Middle frontal gyrus (tissue), 1 donor: Measurements from ENCODE around the gene DTNB.

Source experiments
- DNase-seq: peaks from one replicate; pipeline ENCODE4 v3.0.0-alpha.2; 2015; ENCODE audit warnings: low spot score; ENCODE audit errors: extremely low spot score

The DTNB gene

DNA sequence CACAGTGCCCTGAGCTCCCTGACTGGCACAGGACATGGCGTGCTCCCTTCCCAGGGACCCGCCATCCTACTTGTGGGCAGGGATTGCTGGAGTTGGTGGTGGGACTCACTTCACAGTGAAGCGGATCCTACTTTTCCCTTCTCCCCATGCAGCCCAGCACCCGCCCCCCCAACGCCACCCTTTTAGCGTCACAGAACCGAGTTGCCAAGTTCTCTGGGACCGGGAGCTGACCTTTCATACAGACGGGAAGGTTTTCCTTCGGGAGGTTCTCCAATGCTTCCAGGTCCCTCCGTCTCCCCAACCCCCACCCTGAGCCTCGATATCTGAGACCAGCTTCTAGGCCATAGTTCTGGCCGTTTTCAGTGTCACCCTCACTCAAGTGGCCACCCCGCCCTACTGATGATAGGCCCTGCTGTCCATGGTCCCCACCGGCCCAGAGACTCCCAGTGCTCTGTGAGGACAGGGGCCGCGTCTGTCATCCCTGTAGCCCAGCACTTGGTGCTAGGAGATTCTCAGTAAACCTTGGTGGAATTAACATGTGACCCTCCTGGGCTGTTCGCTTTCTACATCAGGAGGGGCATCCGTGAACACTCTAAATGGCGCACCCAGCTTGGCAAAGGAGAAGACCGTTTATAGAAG lies 330.1 kb downstream of the DTNB start:
- DNase-seq = no peak

DNA sequence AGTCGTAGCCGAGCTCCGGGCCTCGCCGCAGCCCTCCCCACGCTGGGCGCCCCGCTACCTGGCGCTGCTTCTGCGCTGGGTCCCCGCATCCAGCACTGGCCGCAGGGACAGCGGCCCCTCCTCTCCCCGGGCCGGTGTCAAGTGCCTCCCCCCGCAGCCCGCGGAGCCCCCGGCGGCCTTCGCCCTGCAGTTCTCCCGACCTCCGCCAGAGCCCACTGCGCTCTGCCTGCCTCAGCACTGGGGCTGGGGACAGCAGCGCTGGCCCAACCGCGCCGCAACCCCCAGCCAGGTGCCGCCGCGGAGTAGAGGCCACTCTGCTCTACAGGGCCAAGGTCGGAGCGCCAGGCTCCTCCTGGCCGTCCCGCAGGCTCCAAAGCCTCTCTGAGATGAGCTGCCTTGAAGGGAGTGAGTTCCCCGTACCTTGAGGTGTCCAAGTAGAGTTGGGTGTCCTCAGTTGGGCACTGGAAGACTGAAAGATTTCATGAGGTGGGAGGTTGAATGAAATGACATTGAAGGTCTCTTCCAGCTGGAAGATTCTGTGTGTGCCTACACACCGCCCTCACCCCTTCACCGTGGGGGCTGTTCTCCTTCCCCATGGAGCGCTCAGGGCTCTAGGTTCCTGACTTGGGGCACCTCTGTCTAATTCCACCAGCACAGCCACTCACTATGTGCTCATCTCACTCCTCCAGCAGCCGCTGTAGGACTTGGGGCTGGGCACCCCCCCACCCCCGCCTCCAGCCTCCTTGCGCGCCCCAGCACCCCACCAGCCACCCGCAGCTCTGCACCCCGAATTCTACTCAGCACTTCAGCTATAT lies 330.8 kb downstream of the DTNB start:
- DNase-seq = peak; percentile 53

DNA sequence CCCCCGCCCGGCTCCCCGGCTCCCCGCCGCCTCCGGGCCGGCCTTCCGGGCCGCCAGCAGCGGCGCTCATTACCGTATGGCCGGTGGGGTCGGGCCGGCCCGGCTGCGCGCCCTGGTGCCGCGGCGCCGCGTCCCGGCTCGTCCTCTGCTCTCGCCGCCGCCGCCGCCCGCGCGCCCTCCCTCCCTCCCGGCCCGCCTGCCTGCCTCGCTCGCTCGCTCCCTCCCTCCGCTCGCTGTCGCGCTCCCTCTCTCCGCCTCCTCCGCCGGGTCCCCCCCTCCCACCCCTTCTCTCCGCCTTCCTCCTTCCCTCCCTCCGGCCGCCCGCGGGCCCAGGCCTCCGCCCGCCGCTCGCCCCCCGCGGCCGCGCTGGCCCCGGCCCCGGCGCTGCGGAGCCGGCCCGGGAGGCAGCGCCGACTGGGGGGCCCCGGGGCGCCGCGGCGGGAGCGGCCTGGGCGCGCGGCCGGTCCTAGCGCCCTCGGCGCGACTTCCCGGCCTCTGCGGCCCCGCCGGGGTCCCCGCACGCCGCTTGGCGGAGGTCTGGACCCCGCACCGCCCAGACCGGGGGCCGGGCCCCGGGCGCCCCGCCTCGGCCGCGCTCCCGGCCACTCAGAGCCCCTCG lies 331.5 kb downstream of the DTNB start, which contains the start of gene DNMT3A:
DNMT3A (minus strand) TSS at position 173 of the 619 bp plus-strand sequence. CDS start 27,941 bp downstream, outside the sequence.
- DNase-seq = peak; percentile 67

DNA sequence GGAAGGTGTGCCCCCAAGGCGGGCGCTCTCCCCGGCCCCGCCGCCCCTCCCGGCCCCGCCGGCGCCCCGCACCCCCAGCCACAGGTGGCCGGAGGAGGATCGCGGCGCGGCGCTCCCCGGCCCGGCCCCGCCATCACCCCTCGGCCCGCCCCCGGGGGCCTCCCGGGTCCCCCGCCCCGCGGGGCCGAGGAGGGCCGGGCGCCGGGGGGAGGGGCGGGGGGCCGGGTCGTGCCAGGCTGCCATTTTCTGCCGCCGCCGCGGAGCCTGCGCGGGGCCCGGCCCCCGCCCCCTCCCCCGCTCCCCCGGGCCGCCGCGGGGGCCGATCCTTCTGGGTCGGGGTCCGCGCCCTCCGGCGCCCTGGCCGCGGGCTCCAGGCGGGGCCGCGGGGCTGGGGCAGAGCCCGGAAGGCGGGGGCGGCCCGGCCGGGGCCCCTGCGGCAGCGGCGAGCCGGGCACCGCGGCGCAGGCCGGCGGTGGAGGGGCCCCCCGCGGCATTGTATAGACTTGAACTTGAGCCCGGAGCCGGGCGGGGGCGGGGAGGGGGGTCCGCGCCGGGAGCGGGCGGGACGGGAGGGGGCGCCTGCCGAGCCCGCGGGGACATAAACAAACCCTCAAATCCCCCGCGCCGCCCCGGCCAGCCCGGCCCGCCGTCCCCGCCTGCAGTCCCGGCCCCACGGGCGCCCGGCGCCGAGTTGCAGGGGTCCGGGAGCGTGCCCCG lies 332.2 kb downstream of the DTNB start:
- no peak for DNase-seq

DNA sequence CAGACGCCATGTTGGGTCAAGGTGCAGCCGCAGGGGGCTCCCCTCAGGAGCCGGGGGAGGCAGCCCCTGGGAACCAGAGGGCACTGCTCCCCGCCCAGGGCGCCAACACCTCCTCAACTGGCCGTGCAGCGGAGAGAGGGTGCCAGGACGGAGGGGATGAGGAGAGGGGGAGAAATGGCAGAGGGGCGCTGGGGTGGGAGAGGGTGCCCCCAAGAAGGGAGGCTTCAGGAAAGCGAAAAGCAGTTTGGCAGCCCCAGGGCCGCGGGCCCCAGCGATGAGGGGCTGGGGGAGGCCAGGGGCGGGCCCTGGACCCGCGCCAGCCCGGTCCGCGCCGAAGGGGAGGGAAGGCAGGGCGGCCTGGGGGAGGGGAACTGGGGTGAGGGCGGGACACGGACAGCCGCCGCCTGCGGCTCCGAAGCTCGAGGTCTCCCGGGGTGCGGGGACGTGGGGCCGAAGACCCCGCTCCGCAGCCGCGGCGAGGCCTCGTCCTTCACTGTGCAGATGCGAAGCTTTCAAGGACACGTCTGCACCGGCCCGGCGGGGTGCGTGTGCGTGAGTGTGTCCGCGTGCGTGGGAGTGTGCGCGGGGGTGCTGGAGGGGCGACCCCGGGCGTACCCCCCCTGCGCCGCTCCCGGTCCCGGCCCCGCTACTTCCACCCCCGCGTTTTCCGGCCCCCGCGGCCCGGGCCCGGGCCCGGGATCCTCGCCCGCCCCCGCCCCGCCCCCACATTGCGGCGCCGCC lies 333.0 kb downstream of the DTNB start:
- DNase-seq = no peak

DNA sequence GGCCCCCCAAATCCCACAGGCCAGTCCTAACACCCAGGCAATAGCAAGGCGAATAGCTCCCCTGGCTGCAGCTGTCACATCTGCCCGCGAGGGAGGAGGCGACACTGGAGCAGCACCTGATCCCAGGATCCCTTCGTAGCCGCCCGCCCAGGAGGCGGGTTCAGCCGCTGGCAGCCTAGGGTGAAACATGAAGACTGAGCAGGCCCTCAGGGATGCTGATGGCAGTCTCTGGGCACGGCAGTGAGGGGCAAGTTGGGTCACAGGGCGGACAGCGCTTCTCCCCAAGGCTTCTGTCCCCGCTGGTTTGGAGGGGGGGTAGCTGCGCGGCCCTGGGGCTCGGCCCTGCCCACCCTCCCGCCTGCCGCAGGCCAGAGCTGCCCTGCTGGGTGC lies 333.6 kb downstream of the DTNB start:
- DNase-seq = no peak

DNA sequence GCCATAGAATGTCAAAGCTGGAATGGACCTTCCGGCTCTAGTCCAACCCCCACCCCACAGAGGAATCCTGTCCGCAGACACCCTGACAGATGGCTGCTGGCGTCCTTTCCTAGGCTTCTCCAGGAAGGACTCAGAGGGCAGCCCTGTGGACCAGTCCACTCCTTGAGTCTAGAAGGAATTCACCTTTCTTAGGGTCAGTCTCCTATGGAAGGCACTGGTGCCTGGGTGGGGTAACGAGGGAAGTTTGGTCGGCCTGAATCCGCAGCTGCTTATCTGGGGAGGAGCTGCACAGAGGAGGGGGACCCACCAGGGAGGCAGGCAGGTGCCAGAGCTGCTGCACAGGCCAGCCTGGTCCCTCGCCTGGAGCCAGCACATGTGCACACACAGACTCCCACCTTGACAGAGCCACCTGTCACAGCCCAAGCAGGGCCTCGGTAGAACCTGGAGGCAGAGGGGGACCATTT lies 334.1 kb downstream of the DTNB start:
- no peak for DNase-seq

DNA sequence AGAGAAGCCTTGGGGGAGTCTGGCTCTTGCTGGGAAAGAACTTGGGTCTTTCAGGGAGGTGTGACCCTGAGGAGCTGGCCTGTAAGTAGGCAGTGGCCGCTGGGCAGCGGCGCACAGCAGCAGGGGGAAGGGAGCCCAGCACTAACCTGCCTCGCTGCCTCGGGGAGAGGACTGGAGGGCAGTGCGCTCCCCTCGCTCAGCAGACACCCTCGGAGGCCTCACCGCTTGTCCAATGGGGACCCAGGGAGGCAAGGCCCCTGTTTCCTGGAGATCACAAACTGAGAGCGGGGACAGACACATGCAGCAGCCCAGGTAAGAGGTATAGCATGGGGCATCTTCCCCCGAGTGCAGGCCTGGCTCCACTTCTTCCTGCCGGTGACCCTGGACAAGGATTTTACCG lies 335.0 kb downstream of the DTNB start:
- no peak for DNase-seq

DNA sequence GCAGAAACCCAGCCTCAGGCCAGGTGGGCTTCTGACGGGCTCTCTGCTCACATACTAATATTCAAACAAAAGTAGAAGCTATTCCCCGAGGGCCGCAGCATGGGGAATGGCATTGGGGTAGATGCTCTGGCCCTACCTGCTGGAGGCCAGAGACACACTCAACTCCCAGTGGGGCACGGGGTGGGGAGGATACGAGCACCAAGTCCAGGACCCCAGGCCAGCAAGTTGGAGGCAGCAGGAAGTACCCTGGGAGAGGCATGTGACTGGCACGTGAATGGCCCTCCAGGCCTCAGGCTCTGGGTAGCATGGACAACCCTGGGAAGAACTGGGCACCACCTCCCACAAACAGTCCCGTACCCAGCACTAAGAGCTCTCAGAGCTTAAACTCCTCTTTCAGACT lies 335.5 kb downstream of the DTNB start:
- no peak for DNase-seq

DNA sequence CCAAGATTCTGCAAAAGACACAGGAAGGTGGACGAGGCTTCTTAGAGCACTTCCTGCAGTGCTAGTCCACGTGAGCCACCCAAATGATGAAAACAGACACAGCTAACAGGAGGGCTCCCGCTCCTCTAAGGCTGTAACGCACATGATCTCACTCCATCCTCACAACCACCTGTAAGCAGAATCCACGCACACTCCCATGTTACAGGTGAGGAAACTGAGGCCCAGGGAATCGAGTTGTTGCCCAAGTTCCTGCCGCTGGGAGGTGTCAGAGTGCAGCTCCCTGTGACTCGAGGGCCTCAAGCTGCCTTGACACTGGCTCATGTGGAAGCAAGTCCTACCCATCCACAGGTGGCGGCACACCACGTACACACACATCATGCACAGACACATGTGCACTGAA lies 336.1 kb downstream of the DTNB start:
- DNase-seq = no peak

DNA sequence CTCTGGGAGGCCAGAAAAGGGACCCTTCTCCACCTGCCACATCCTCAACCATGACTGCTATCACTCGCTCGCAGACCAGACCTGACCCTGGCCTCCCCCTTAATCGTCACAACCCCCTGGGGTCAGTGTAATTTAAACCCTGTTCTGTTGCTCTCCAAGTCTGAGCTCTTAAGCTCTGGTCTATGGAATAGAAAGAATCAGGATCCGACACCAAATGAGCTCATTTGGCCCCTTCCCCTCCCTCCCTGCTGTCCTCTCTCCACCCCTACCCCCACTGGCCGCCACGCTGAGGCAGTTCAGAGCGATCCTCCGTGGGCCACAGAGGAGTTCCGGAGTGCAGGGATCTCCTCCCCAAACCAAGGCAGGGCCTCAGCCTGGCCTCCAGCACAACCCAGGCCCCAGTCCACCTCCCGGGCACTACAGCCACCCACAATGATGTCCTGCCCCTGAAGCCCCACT lies 337.0 kb downstream of the DTNB start:
- DNase-seq = no peak

DNA sequence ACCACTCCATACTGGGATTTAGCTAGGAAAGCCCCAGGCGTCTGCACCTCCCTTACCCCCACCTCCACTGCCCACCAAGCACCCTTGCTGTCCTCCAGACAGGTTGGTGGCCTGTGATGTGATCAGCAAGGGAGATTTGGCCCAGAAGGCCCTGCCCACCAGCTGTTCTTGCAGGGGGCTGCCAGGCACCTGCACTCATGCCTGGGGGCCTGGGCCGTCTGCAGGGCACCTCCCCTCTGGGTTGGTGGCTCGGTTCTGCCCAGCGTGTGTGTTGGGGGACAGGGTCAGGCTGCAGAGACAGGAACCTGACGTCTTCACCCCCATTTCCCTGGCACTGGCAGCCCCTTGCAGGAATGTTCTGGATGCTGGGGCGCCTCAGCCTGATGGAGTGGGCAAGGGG lies 337.4 kb downstream of the DTNB start:
- DNase-seq = no peak

DNA sequence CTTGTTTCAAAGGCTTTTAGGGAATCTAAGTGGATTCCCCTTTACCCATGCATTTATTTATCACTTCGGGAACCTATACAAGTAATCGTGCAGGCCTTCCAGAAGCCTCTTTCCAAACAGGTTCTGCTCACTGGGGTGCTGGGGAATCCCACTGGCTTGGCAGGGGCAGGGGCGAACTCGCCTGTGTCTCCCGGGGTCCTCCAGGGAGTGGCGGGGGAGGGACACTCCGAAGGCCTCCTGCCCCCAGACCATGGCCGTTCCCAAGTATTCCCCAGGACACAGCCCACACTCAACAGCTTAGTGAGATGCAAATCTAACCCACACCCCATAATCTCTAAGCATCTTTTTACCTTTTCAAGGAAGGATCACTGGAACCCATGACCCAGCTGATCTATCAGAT lies 338.2 kb downstream of the DTNB start:
- DNase-seq = no peak

DNA sequence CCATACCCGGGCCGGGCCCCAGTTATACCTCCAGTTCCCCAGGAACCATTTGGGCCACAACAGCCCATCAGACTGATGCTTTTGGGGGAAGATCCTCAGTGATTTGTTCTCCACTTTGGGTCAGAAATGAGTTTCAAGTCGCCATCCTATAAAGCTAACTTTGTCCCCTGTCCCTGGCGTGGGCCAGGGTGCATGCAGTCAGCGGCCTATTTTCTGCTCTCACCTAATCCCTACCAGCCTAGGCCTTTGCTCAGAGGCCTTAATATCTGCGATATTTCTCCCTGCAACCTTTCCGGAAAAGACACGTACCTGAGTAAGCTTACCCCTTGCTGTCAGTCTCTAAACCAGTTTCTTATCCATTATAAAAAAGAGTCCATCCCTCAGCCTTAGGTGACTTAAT lies 338.9 kb downstream of the DTNB start:
- DNase-seq = no peak

DNA sequence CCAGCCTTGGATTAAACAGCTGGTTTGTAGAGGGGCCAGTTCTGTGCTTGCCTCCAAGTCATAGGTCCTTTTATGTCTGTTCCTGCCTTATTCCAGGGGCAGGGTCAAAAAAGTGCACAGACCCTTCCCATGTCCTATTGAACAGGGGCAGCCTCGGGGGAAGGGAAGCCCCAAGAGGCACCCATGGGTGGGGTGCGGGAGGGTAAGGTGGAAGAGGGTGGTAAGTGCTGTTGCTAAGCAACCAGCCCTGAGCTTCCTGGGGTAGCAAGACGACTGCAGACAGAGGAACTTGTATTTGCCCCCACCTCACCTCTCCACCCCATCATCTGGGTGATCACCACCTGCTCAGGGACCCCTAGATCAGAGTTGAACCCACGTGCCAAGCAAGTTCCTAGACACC lies 339.4 kb downstream of the DTNB start:
- DNase-seq = no peak

DNA sequence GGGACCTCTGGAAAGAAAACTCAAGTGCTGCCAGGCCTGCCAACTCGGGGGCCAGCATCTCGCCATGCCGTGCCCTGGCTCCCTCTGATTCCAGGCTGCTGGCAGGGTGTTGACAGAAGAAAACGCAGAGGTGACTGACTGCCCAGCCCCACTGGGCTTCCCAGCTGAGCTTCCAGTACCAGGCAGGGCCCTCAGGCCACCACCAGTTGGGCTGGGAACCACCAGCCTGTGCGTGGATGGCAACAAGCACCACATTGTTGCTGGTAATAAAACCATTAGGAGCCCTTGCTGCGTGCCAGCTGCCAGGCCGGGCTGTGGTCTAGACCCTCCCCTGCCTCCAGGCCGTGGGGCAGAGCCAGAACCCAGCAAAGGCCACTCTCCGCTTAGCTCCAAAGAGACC lies 340.8 kb downstream of the DTNB start:
- peak; percentile 37 for DNase-seq

DNA sequence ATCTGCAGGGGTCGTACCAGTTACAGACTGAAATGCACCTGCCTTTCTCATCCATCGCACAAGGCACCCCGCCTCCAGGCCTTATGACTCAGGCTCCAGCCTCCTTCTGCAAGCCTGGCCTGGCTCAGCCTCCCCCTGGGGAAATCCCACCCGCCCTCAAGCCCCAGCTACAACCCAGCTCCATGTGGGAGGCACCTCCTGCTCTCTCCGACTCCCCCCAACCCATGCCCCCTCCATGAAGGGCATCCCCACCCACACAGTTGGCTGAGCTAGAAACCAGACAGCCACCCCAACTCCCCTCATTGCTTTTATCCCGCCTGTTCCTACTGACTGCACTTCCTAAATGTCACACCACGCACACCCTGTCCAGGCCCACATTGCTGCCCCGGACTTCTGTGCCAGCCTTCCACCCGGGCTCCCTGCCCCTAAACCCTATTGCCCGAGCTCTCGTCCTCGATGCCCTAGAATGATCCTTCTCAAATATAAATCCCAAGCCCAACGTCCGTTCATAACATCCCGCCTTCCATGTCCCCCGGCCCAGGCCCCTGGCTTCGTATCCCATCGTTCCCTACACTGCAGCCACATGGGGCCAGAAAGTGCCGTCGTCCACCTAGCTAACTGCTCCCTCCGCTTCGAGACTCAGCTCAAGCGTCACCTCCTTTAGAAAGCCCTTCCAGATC lies 341.6 kb downstream of the DTNB start:
- no peak for DNase-seq

DNA sequence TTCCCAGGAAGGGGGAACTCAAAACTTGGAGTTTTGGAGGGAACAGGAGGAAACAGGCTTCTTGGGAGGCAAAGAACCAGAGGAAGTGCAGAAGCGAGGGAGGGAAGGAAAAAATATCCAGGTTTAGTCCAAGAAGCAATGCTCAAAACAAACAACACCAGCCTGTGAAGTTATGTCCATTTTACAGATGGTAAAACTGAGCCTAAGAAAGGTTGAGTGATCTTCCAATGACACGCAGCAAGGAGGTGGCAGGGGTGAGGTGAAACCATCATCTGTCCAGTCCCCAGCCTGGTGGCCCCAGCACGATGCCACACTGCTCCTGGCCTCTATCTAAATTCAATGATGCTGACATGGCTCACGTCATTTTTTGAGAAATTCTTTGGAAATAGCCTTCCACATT lies 342.4 kb downstream of the DTNB start:
- no peak for DNase-seq

DNA sequence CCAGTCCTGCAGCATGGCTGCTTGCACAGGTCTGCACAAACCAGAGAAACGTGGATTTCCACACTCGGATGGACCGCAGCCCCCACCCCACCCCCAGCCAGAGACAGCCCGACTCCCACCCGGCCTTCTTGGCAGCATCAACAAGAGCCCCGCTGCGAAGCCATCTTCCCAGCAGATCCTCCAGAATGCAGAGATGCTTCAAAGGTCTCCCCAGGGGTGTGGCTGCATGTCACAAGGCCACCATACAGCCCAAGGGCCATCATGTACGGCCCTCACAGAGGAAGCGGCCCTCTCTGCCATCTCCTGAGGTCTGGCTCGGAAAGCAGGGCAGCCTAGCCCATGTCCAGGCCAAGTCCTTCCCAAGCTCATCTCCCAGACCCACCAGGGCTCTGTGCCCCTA lies 343.1 kb downstream of the DTNB start:
- no peak for DNase-seq
